OCI-LY1 (cell line): Measurements from ENCODE around the gene MFAP3.

Experiments
- H2AFZ ChIP-seq: fragments of 200-600 bp; sonication (generic), shearing (Covaris generic); 2 replicates; pipeline ENCODE4 v1.6.0; 2014; ENCODE audit warnings: antibody characterized with exemption, mild to moderate bottlenecking, low read length
- H3F3A ChIP-seq: fragments of 200-600 bp; sonication (generic), shearing (Covaris generic); 2 replicates; pipeline ENCODE4 v1.6.0; 2014; ENCODE audit warnings: mild to moderate bottlenecking, antibody characterized with exemption, low read length, moderate library complexity; ENCODE audit not compliant: insufficient read depth
- H3K27ac ChIP-seq: fragments of 200-600 bp; sonication (generic); 2 replicates; pipeline ENCODE4 v1.5.1; 2014; ENCODE audit warnings: low read length, mixed run types, mild to moderate bottlenecking, low read depth; ENCODE audit not compliant: poor library complexity, severe bottlenecking
- H3K27me3 ChIP-seq: fragments of 200-600 bp; sonication (generic); 2 replicates; pipeline ENCODE4 v1.6.0; 2014; ENCODE audit warnings: antibody characterized with exemption, mild to moderate bottlenecking, low read length, moderate library complexity; ENCODE audit not compliant: insufficient read depth
- H3K36me3 ChIP-seq: fragments of 200-600 bp; sonication (generic); 2 replicates; pipeline ENCODE4 v1.6.1; 2014; ENCODE audit warnings: mild to moderate bottlenecking, antibody characterized with exemption, low read length, moderate library complexity, mixed read lengths; ENCODE audit not compliant: insufficient read depth
- H3K4me1 ChIP-seq: fragments of 200-600 bp; sonication (generic); 2 replicates; pipeline ENCODE4 v1.5.1; 2014; ENCODE audit warnings: mild to moderate bottlenecking, low read length, moderate library complexity; ENCODE audit not compliant: insufficient read depth, severe bottlenecking
- H3K4me2 ChIP-seq: fragments of 200-600 bp; sonication (generic), shearing (Covaris generic); 2 replicates; pipeline ENCODE4 v1.6.1; 2014; ENCODE audit warnings: low read length
- H3K4me3 ChIP-seq: fragments of 200-600 bp; sonication (generic); 2 replicates; pipeline ENCODE4 v1.5.1; 2014; ENCODE audit warnings: low read length, low read depth, mild to moderate bottlenecking, mixed read lengths; ENCODE audit not compliant: poor library complexity, severe bottlenecking
- H3K79me2 ChIP-seq: fragments of 200-600 bp; shearing (Covaris generic); 2 replicates; pipeline ENCODE4 v1.6.1; 2016; ENCODE audit warnings: mixed run types, low read length, mixed read lengths; ENCODE audit not compliant: insufficient read depth
- H3K9ac ChIP-seq: fragments of 200-600 bp; sonication (generic), shearing (Covaris generic); 2 replicates; pipeline ENCODE4 v1.6.1; 2014; ENCODE audit warnings: mild to moderate bottlenecking, low read length, mixed read lengths
- H3K9me2 ChIP-seq: fragments of 200-600 bp; sonication (generic), shearing (Covaris generic); 2 replicates; pipeline ENCODE4 v1.6.1; 2014; ENCODE audit warnings: low read depth, mild to moderate bottlenecking, low read length, mixed read lengths
- H3K9me3 ChIP-seq: fragments of 200-600 bp; shearing (Covaris generic); 2 replicates; pipeline ENCODE4 v1.6.1; 2014; ENCODE audit warnings: low read length, mixed read lengths
- H4K20me1 ChIP-seq: fragments of 200-600 bp; sonication (generic), shearing (Covaris generic); 2 replicates; pipeline ENCODE4 v1.6.0; 2016; ENCODE audit warnings: mild to moderate bottlenecking, low read length; ENCODE audit not compliant: insufficient read depth
- EZH2 ChIP-seq: fragments of 200-600 bp; sonication (generic), shearing (Covaris generic); IDR thresholded peaks from 2 replicates; pipeline ENCODE4 v1.8.0; 2017; ENCODE audit warnings: borderline replicate concordance, mixed run types, mild to moderate bottlenecking, antibody characterized with exemption, low read length, moderate library complexity, mixed read lengths
- TF ChIP-seq, protein P1 (sequence below): fragments of 200-600 bp; sonication (generic), shearing (Covaris generic); IDR thresholded peaks from 2 replicates; pipeline ENCODE4 v1.5.1; 2017; ENCODE audit warnings: mild to moderate bottlenecking, antibody characterized with exemption, low read length, moderate library complexity, mixed read lengths

The MFAP3 gene

DNA sequence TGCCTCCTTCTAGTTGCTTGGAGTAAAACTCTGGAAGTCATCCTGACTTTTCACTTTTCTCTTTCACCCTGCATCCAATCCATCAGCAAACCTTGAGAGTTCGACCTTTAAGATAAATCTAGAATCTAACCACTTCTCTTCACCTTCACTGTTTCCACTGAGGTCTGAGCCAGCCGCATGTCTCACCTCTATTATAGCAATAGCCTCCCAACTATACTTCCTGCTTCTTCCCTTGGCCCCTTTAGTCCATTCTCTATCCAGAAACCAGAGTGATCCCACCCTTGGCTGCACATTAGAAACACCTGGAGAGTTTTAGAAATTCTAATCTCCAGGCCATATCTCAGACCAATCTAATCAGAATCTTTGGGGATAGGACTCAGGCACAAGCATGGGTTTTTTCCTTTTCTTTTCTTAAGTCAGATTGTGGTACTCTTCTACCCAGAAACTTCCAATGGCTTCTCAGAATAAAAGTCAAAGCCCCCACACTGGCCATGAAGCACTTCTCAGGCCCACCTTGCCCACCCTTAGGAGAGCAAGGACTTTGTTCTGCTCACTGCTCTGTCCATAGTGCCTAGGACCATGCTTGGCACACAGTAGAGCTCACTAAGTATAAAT, 33.1 kb downstream of the MFAP3 start:
- H3K4me1 ChIP-seq: no peaks in the 10 kb centered on the region
- H3K79me2 ChIP-seq: no peaks in the 10 kb centered on the region
- no peaks in the 10 kb centered on the region for H3K36me3 ChIP-seq
- no peak overlapping the region for H3K4me3 ChIP-seq
- no peak for TF ChIP-seq EZH2
- TF ChIP-seq, protein P1, sequence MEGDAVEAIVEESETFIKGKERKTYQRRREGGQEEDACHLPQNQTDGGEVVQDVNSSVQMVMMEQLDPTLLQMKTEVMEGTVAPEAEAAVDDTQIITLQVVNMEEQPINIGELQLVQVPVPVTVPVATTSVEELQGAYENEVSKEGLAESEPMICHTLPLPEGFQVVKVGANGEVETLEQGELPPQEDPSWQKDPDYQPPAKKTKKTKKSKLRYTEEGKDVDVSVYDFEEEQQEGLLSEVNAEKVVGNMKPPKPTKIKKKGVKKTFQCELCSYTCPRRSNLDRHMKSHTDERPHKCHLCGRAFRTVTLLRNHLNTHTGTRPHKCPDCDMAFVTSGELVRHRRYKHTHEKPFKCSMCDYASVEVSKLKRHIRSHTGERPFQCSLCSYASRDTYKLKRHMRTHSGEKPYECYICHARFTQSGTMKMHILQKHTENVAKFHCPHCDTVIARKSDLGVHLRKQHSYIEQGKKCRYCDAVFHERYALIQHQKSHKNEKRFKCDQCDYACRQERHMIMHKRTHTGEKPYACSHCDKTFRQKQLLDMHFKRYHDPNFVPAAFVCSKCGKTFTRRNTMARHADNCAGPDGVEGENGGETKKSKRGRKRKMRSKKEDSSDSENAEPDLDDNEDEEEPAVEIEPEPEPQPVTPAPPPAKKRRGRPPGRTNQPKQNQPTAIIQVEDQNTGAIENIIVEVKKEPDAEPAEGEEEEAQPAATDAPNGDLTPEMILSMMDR: no peak
- no peak overlapping the region for H3K4me2 ChIP-seq
- no peaks in the 10 kb centered on the region for H3F3A ChIP-seq
- H4K20me1 ChIP-seq: no peaks in the 10 kb centered on the region
- H3K9me3 ChIP-seq: no peaks in the 10 kb centered on the region
- H3K27me3 ChIP-seq: no peaks in the 10 kb centered on the region
- H2AFZ ChIP-seq: no peak overlapping the region
- no peaks in the 10 kb centered on the region for H3K9me2 ChIP-seq
- no peak overlapping the region for H3K27ac ChIP-seq
- H3K9ac ChIP-seq: no peak overlapping the region

DNA sequence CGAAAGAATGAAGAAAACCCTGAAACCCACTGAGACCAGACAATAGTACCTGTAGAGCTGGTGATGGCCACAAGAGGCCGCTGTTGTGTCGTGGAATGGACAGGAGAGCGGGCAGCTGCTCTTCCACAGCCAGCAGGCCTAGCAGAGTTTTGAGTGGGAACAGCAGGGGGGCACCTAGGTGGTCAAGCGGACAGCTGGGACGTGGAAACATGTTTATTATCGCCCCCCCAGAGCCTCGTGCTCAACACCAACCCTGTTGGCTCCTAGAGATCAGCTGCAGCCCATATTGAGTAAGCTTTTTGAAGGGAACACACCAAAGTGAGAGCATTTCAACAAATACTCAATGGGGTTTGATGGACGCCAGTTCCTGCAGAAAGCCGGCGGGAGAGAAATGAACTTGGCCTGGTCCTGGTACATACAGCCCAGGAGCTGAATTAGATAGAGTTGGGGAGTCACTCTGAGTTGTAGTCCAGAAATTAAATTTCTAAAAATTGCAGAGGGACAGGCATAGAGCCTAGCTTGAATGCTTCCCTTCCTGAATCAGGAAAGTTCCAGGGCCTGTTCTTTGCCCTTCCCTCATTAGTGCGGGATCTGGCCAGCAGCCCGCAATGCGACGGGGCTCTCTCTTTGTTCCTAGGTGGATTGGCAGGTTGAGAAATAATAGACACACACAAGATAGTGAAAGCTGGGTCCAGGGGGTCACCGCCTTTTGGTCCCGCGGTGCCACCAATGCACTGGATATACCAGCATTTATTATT, 33.8 kb downstream of the MFAP3 start:
- Histone ChIP-seq H3F3A (no peaks in the 10 kb centered on the region), H3K4me1 (no peaks in the 10 kb centered on the region), H3K36me3 (no peaks in the 10 kb centered on the region), H3K27ac (no peak overlapping the region), H3K9ac (no peak overlapping the region), H3K4me3 (no peak overlapping the region), H3K79me2 (no peaks in the 10 kb centered on the region), H3K4me2 (no peak overlapping the region), H3K27me3 (no peaks in the 10 kb centered on the region), H2AFZ (no peak overlapping the region), H4K20me1 (no peaks in the 10 kb centered on the region), H3K9me3 (no peaks in the 10 kb centered on the region), H3K9me2 (no peaks in the 10 kb centered on the region)
- TF ChIP-seq EZH2: no peak
- TF ChIP-seq, protein P1: peak; percentile 93

- no peaks in the 10 kb centered on the region for H3K9me2 ChIP-seq
- no peaks in the 10 kb centered on the region for H3K27me3 ChIP-seq
- TF ChIP-seq, protein P1: no peak
- no peak for TF ChIP-seq EZH2
These were observed 37.6 kb downstream of the MFAP3 start for GRCh38 chr5:154076240-154076922.

More at GRCh38 chr5:154076240-154076922, 37.6 kb downstream of the MFAP3 start:
- no peaks in the 10 kb centered on the region for H3K4me1 ChIP-seq
- no peaks in the 10 kb centered on the region for H4K20me1 ChIP-seq
- no peak overlapping the region for H3K4me2 ChIP-seq
- H3F3A ChIP-seq: no peaks in the 10 kb centered on the region
- no peaks in the 10 kb centered on the region for H3K9me3 ChIP-seq
- H3K79me2 ChIP-seq: no peaks in the 10 kb centered on the region
- H3K4me3 ChIP-seq: no peak overlapping the region
- H2AFZ ChIP-seq: no peak overlapping the region
- H3K9ac ChIP-seq: no peak overlapping the region
- no peak overlapping the region for H3K27ac ChIP-seq
- no peaks in the 10 kb centered on the region for H3K36me3 ChIP-seq
